Testis (tissue), 2 donors: Measurements from ENCODE around the gene FAM209B.

Source experiments
- CTCF ChIP-seq, 3 experiments: fragments of 450-650 bp in 2 of 3; fragments of 200-600 bp in 1 of 3; sonication (generic) in 1 of 3; IDR thresholded peaks; one replicate each; pipeline ENCODE4 v1.5.1; 2016 to 2019; ENCODE audit warnings: antibody characterized with exemption in 3 of 3, mild to moderate bottlenecking in 2 of 3, moderate library complexity in 1 of 3
- POLR2A ChIP-seq: fragments of 450-650 bp; IDR thresholded peaks from one replicate; pipeline ENCODE4 v1.6.1; 2017; ENCODE audit warnings: antibody characterized with exemption, mild to moderate bottlenecking, moderate library complexity

- TF ChIP-seq CTCF (IDR thresholded peaks at IDR 0.05) = no peak
- TF ChIP-seq POLR2A = no peak
These were observed 25.9 kb downstream of the FAM209B start for GRCh38 chr20:56558968-56559367.
